CD4-positive, alpha-beta T cell treated with Interleukin-1 beta for 1 hour (primary cell): ENCODE measurements around the gene IRGM.
"Not testable (repeated sequence)": the region's sequence is repeated elsewhere in the genome, so short reads cannot be mapped to it uniquely, and the experiment has no call there.

ENCODE experiments used
- DNase-seq, 2 donors: peaks; one replicate each; pipeline ENCODE4 v3.0.0-alpha.2; 2020 to 2022

Gene IRGM, protein sequence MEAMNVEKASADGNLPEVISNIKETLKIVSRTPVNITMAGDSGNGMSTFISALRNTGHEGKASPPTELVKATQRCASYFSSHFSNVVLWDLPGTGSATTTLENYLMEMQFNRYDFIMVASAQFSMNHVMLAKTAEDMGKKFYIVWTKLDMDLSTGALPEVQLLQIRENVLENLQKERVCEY

DNA sequence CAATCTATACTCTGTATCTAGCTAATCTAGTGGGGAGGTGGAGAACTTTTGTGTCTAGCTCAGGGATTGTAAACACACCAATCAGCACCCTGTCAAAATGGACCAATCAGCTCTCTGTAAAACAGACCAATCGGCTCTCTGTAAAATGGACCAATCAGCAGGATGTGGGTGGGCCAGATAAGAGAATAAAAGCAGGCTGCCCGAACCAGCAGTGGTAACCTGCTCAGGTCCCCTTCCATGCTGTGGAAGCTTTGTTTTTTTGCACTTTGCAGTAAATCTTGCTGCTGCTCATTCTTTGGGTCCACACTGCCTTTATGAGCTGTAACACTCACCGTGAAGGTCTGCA, at the start of gene IRGM:
Gene IRGM, plus strand, starts transcription at position 214 of the 346 bp plus-strand sequence. CDS start 1,603 bp downstream, outside the sequence.
- peak; percentile 60 to 61 for DNase-seq

DNA sequence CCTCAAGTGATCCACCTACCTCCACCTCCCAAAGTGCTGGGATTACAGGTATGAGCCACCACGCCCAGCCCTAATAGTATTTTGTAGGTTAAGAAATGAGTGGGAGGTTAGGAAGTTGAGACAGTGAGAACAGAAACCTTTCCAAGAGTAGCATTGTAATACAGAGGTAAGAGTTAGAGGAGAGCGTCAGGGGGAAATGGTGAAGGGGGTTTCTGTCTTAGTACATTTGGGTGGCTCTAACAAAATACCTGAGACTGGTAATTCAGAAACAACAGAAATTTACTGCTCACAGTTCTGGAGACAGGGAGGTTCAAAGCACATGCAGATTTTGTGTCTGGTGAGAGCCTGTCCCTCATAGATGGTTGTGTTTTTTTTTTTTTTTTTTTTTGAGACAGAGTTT, 48.9 kb upstream of the IRGM start:
- no peak for DNase-seq

DNA sequence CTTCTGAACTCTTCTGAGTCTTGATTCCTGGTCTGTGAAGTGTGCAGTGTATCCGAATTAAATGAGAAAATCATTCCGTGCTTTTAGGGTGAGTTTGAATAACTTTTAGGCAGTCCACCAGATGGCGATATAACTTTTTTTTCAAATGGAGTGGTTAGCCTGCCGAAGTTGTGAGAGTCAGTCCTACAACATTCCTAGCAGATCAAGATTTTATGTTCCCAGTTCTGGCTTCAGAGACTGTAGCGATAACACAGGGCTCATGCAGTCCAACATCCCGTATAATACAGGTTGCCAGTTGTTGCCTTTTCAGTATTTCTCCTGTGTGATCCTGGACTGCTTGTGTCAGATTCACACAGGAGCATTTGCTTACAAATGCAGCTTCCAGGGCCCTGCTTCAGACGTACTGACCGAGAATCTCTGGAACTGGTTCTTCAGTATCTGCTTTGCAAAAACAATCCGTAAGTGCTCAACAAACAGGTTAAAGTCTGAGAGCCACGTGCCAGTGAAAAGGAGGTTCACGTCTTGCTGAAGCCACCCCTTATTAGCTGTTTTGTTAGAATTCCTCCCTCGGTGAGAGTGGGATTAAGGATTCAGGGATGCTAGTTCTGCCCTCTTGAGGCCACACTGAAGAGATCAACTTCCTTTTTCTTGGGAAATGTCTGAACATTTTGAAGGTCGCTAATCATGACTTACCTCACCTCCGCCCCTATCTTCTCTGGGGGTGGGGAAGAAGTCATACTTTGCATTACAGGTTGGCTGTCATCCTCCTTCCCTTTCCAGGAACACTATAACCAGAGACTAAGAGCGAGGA, 45.0 kb upstream of the IRGM start:
- DNase-seq: peak in 1 of 2 donors; percentile 61

DNA sequence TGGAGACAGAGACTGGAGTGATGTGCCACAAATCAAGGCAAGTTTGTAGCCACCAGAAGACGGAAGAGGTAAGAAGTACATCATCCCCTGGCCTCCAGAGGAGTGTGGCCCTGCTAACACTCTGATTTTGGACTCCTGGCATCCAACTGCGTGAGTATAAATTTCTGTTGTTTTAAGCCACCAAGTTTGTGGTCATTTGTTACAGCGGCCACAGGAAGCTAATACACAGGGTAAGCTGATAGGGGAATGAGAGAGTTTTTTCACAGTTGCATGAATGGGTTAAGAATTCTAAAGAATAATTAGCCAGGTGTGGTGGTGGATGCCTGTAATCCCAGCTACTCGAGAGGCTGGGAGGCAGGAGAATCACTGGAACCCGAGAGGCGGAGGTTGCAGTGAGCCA, 41.9 kb upstream of the IRGM start:
- no peak for DNase-seq

DNA sequence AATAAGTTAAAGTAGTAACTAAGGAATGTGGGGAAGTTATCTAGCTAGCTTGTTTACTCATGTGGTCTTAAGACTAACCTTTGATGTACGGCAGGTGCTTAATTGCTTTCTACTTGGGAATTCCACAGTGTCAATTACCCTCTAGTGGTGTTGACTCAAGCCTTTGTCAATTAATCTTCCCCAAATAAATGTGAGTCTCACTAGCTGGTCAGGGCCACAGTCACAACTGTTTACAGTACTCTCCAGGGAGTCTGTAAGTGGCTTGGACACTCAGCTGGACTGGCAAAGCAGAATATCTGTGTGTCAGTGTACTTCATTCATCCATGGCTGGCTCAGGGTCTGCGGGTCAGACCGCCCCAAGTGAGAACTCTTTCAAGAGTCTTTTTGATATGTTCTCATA, 37.0 kb upstream of the IRGM start:
- no peak for DNase-seq

DNA sequence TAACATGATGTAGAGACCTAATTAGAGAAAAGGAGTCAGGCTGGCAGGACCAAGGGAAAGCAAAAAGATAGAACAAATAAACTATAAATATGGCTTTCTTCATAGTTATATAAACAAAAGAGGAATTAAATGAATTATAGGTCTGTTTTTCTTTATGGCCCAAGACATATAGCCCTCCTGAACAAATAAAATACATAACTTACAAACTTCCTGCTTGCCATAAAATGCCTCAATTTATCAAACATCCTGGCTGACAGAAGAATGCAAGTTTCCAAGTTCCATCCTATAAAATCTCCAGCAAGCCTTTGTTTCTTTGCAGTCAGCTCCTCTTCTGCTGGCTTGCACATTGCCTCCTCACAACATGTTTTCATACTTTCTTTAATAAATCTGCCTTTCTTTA, 31.3 kb upstream of the IRGM start:
- no peak for DNase-seq

DNA sequence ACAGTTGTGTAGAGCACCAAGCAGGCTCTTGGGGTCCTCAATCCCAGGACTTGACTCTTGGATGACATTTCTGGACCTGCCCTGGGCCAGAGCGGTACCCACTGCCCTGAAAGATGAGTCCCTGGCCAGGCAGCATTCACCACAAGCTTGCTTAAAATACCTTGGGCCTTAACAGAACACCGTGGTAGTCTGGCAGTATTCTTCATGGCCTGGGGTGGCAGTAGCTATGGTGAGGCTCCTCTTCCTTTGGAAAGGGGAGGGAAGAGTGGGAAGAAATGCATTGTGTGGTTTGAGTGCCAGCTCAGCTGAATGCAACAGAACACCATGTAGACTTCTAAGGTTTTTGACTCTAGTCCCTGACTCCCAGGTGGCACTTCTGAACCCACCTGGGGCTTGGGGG, 29.4 kb upstream of the IRGM start:
- no peak for DNase-seq

DNA sequence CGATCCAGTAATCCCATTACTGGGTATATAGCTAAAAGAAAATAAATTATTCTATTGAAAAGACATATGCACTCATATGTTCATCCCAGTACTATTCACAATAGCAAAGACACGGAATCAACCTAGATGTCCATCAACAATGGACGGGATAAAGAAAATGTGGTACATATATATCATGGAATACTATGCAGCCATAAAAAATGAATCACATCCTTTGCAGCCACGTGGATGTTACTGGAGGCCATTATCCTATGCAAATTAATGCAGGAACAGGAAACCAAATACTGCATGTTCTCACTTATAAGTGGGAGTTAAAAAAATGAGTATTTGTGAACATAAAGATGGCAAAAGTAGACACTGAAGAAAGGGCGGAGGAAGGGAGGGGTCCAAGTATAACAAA, 16.6 kb upstream of the IRGM start:
- DNase-seq: no peak

DNA sequence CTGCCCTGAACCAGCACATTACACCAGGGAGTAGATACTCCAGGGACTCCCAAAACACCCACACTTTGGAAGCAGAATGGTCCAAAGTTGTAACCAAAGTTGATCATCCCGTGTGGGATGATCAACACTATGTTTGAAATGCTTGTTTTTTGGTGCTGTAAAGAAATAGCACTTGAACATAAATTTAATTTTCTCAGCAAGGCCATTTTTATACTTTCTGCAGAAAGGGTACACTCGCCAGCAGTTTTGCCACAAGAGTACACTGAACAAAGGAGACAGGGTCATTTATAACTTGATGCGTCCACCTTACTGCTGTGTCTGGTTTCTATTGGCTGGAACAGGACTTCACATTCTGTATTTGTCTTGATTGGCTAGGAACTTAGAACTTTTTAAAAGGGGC, 14.5 kb upstream of the IRGM start:
- DNase-seq: not testable (repeated sequence)

DNA sequence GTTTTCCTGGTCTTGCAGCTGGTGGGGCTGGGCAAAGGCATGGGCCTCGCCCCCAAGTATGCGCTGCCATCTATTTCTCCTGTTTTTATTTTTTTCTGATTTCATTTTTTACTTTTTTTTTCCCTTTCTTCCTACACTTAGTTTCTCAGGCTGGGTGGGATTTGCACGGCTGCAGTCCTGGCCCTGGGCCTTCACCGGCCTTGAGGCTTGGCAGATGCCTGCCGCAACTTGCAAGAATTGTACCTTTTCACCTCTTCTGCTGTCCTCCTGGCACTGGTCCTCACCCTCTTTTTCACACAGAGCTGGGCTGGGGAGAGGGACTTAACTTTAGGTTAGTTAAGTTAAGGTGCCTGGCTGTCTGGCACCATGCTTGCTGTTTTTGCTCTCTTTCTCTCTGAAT, 10.3 kb upstream of the IRGM start:
- DNase-seq: no peak

DNA sequence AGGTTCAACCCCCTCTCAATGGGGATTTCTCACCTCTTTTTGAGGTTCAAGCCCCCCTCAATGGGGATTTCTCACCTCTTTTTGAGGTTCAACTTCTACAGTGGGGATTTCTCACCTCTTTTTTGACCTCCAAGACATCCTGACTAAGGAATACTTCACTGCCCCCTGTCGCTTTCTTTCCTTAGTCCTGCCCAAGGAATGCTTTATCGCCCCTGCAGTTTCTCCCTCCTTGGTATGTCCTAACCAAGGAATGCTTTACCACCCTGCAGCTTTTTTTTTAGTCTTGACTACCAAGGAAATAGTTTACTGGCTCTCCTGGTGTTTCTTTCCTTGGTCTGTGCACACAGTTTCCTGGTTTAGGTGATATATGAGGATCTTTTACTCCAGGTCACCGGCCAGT, 9.6 kb upstream of the IRGM start:
- DNase-seq: no peak

DNA sequence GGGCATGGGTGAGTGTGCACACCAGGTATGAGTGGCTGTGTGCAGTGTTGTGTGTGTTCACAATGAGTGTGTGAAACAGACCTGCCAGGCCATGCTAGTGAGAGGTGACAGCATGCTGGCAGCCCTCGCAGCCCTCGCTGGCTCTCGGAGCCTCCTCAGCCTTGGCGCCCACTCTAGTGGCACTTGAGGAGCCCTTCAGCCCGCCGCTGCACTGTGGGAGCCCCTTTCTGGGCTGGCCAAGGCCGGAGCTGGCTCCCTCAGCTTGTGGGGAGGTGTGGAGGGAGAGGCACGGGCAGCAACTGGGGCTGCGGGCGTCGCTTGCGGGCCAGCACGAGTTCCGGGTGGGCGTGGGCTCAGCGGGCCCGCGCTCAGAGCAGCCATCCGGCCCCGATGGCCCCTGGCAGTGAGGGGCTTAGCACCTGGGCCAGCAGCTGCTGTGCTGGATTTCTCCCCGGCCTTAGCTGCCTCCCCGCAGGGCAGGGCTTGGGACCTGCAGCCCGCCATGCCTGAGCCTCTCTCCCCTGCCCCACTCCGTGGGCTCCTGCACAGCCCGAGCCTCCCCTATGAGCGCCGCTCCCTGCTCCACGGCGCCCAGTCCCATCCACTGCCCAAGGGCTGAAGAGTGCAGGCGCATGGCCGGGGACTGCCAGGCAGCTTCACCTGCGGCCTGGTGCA, 999 bp upstream of the IRGM start:
- DNase-seq: not testable (repeated sequence)

DNA sequence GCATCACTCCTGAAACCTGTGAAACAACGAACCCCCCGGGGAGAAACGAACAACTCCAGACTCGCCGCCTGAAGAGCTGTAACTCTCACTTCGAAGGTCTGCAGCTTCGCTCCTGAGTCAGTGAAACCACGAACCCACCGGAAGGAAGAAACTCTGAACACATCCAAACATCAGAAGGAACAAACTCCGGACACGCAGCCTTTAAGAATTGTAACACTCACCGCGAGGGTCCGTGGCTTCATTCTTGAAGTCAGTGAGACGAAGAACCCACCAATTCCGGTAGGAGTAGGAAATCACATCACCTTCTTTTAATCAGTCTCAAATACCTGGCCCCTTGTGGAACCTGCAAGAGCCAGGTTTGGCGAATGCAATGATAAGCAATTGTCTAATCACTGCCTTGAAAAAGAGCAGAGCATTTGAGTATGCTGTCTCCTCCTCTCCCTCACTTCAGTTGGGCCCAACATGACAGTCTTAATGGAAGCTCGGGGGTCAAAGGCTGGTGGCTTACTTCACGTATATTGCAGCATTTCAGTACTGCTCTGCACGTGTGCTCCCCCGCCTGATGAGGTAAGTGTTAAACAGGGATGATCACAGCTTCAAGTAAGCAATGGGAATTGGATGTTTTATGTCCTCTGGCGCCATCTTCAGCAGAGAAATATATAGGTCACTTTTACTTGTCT, 473 bp downstream of the IRGM start:
- peak; percentile 67 to 82 for DNase-seq

DNA sequence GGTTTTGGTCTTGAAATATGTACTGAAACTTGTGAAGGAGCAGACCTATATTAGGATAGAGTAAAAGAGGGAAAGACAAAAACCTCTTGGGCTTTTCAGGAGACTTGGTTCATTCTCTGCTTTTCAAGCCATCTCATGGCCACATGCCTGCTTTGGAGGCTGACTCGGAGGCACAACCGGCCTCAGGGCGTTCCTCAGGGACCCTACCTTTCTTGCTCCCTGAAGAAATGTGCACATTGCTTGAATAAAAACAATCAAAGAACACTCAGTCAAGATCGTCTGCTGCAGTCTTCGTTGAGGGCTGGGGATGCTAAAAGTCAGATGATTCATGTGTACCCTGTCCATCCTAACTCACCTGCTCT, 994 bp downstream of the IRGM start:
- DNase-seq: no peak

DNA sequence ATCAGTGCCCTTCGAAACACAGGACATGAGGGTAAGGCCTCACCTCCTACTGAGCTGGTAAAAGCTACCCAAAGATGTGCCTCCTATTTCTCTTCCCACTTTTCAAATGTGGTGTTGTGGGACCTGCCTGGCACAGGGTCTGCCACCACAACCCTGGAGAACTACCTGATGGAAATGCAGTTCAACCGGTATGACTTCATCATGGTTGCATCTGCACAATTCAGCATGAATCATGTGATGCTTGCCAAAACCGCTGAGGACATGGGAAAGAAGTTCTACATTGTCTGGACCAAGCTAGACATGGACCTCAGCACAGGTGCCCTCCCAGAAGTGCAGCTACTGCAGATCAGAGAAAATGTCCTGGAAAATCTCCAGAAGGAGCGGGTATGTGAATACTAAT, 1.9 kb downstream of the IRGM start:
- DNase-seq: no peak

DNA sequence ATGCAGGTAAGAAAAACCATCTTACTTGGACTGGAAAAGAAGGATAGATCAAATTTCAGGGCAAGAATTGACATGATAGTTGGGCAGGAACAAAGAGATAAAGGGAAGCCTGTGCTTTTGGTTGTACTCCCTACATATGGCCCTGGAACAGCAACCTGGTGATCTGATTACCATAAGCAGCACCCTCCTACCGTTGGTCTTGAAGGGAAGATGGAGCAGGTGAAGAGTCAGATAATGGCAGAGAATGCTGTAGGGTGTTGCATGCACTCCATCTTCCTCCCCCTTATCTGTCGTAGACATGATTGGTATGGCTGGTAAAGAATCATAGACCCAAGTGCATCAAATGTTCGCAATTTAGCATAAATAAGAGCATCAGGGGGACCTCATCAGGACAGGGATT, 4.7 kb downstream of the IRGM start:
- DNase-seq: no peak

DNA sequence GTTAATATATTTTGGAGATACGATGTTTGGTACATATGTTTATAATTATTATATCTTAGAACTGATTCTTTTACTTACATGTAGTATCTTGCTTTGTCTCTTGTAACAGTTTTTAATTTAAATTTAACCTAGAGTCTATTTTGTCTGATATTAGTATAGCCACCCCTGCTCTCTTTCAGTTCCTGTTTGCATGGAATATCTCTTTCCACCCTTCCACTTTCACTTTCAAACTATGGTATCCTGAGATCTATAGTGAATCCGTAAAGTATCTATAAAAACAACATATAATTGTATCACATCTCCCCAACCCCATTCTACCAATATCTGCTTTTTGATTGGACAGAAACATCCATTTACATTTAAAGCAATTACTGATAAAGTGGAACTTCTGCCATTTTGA, 7.2 kb downstream of the IRGM start:
- DNase-seq: no peak

DNA sequence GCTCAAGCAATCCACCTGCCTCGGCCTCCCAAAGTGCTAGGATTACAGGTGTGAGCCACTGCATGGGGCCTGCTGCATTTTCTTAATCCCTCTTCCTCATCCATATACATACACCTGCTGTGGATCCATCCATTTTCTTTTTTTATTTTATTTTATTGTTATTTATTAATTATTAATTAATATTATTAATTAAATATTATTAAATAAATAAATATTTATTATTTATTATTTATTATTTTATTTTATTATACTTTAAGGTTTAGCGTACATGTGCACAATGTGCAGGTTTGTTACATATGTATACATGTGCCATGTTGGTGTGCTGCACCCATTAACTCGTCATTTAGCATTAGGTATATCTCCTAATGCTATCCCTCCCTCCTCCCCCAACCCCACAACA, 10.4 kb downstream of the IRGM start:
- DNase-seq: not testable (repeated sequence)

DNA sequence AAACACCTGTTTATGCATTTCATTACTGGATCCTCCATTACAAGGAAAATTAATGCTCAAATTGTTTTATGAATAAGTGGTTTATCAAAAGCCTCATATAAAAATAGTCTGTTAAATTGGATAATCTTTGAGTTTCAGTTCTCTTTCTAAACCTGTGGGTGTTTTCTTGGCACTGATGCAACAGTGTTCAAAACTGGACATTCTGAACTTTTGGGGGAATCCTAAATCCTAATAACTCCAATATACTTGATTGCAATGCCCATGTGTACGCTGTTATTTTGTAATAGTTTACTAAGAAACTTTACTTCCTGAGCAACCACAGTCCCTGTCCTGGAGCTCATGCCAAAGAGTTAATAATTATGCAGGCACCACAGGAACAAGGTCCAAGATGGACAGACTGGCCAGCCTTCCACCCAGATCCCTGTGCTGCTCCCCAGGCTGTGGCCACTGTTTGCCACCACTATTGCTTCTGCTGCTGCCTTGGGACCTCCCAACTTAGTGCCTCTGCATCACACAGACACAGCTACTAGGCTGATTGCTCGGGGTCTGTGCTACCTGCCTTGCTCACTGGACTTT, 14.0 kb downstream of the IRGM start:
- DNase-seq: no peak

DNA sequence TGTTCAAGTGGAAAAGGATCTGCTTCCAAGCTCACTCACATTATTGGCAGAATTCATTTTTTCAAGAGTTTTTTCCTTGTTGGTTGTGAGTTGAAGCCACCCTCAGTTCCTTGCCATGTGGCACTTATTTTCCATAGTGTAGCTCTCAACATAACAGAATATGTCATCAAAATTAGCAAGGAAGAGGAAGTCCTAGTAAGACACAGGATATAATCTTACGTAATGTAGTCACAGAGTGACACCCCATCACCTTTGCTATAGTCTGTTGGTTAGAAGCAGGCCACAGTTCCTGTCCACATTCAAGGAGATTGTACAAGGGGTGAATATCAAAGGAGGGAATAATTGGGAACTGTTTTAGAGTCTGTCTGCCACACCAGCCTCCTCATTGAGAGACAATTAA, 15.7 kb downstream of the IRGM start:
- no peak for DNase-seq

DNA sequence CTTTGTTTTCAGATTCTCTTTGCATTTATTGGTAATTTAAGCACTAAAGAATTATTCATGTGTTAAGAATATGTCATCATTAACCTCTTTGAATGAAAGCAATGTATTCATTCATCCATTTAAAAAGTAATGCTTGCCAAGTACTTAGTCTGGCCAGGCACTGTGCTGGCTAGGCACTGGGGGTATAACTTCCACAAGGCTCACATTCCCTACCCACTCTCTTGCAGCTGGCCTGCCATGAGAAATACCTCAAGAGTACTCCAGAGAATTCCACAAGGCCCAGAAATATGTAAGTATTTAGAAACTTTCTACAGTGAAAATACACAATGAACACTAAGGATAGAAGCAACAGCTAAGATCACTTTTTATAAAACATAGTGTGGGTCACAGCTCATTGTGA, 33.0 kb downstream of the IRGM start:
- no peak for DNase-seq

DNA sequence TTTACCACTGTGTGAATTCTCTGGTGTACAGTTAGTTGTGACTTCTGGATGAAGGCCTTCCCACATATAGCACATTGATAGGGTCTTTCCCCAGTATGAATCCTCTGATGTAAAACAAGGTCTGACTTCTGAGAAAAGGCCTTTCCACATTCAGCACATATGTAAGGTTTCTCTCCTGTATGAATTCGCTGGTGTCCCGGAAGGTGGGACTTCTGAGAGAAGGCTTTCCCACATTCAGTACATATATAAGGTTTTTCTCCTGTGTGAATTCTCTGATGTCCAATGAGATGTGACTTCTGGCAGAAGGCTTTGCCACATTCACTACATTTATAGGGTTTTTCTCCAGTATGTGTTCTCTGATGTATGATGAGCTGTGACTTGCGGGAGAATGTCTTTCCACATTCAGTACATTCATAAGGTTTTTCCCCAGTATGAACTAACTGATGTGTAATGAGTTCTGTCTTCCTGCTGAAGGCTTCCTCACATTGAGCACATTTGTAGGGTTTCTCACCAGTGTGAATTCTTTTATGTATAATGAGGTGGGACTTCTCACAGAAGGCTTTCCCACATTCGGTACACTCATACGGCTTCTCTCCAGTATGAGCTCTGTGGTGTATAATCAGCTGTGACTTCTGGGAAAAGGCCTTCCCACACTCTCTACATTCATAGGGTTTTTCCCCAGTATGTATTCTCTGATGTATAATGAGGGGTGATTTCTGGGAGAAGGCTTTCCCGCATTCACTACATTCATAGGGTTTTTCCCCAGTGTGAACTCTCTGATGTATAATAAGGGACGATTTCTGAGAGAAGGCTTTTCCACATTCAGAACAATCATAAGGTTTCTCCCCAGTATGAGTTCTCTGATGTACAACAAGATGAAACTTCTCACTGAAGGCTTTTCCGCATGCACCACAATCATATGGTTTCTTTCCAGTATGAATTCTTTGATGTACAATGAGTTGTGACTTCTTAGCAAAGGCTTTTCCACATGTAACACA, 49.4 kb downstream of the IRGM start:
- no peak for DNase-seq
